Esophagus squamous epithelium (tissue), 4 donors: ENCODE results near the gene CERS1.

ENCODE experiments used
- POLR2A ChIP-seq, 4 donors: fragments of 450-650 bp; IDR thresholded peaks; one replicate each; pipeline ENCODE4 v1.6.1; 2017; ENCODE audit warnings: antibody characterized with exemption in 4 of 4, mild to moderate bottlenecking in 4 of 4, moderate library complexity in 3 of 4
- TF ChIP-seq, protein P1 (sequence below), 6 experiments: fragments of 450-650 bp in 4 of 6; fragments of 200-600 bp in 2 of 6; sonication (generic) in 2 of 6; IDR thresholded peaks; one replicate each; pipeline ENCODE4 v1.5.1; 2016 to 2019; ENCODE audit warnings: antibody characterized with exemption in 6 of 6, mild to moderate bottlenecking in 4 of 6, moderate library complexity in 4 of 6

DNA sequence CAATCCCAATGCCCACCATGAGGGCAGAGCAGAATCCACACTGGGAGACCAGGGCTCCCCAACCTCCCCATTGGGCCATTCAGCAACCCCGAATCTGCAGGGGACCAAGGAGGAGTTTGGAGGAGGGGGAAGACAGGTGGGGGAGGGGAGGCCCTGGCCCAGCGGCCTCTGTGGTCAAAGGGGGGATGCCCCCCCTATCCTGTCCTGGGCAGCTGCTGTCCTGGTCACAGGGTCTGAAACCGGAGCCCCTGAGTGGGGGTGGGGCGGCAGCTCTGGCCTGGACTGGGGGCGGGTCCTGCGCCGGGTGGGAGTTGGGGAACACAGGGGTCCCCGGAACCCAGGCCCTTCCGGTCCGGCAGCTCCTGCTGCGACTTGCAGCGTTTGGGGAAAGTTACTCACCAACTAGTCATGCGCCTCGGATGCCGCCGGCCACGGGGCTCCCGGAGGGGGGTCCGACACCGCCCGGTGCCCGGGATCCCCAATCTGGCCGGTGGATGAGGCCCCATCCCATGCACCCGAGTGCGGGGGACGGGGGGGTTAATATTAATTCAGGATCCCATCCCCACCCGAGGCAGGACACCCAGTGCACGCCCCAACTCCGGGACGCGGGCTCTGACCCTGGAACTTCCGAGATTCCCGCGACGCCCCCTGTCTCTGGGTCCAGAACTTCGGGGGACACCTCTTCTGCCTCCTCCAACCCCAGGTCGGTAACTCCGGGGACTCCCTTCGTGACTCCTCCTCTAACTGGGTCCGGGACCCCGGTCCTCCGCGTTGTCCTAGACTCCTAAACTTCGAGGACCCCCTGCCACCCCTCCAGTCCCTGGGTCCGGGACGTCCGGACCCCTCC, 44.2 kb upstream of the CERS1 start:
- peak in 1 of 4 donors; percentile 11 for TF ChIP-seq POLR2A (IDR thresholded peaks at IDR 0.05)
- TF ChIP-seq, protein P1, sequence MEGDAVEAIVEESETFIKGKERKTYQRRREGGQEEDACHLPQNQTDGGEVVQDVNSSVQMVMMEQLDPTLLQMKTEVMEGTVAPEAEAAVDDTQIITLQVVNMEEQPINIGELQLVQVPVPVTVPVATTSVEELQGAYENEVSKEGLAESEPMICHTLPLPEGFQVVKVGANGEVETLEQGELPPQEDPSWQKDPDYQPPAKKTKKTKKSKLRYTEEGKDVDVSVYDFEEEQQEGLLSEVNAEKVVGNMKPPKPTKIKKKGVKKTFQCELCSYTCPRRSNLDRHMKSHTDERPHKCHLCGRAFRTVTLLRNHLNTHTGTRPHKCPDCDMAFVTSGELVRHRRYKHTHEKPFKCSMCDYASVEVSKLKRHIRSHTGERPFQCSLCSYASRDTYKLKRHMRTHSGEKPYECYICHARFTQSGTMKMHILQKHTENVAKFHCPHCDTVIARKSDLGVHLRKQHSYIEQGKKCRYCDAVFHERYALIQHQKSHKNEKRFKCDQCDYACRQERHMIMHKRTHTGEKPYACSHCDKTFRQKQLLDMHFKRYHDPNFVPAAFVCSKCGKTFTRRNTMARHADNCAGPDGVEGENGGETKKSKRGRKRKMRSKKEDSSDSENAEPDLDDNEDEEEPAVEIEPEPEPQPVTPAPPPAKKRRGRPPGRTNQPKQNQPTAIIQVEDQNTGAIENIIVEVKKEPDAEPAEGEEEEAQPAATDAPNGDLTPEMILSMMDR (IDR thresholded peaks at IDR 0.05) = no peak
